ENCODE results near the gene TCAIM. TPM values are rescaled to one million over a fixed set of nuclear protein-coding genes. Genes with fewer than 3 reads are reported as not detected.
"Not testable (repeated sequence)": the region's sequence is repeated elsewhere in the genome, so short reads cannot be mapped to it uniquely, and the experiment has no call there.

TCAIM gene
- total RNA-seq, 1 donor from 2014 or later, result 22.8 TPM

DNA sequence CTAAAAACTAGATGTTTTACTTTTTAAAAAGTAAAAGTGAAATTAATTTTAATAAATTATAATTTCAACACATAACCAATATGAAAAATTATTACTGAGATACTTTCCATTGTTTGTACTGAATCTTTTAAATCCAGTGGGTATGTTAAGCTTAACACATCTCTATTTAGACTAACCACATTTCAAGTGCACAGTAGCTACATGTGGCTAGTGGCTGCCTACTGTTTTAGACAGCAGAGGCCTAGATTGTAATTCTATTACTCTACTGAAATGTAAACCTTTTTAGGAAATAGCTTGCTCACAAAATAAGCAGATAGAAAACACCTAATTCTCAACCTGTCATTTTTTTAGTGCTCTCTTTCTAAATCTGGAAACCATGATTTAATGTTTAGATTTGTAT, 4.9 kb downstream of the TCAIM start:
- Mint-ChIP-seq H3K4me3 (no peak overlapping the region), H3K36me3 (no peaks in the 10 kb centered on the region), H3K27me3 (ENCODE audit: low read depth) (no peaks in the 10 kb centered on the region), H3K9me3 (no peaks in the 10 kb centered on the region), H3K27ac (no peak overlapping the region), H3K4me1 (peaks cover 24% of the 10 kb centered on the region)
- DNase-seq (ENCODE audit: low spot score in 2 of 2, unreplicated experiment in 2 of 2), result no peak
- TF ChIP-seq, protein P1, sequence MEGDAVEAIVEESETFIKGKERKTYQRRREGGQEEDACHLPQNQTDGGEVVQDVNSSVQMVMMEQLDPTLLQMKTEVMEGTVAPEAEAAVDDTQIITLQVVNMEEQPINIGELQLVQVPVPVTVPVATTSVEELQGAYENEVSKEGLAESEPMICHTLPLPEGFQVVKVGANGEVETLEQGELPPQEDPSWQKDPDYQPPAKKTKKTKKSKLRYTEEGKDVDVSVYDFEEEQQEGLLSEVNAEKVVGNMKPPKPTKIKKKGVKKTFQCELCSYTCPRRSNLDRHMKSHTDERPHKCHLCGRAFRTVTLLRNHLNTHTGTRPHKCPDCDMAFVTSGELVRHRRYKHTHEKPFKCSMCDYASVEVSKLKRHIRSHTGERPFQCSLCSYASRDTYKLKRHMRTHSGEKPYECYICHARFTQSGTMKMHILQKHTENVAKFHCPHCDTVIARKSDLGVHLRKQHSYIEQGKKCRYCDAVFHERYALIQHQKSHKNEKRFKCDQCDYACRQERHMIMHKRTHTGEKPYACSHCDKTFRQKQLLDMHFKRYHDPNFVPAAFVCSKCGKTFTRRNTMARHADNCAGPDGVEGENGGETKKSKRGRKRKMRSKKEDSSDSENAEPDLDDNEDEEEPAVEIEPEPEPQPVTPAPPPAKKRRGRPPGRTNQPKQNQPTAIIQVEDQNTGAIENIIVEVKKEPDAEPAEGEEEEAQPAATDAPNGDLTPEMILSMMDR (IDR thresholded peaks at IDR 0.05; ENCODE audit: unreplicated experiment), result no peak

- not testable (repeated sequence) for H3K27ac Mint-ChIP-seq; H3K36me3 Mint-ChIP-seq; H3K9me3 Mint-ChIP-seq; DNase-seq (ENCODE audit: low spot score in 2 of 2, unreplicated experiment in 2 of 2); H3K4me3 Mint-ChIP-seq; H3K27me3 Mint-ChIP-seq (ENCODE audit: low read depth); H3K4me1 Mint-ChIP-seq
Observed at GRCh38 chr3:44346590-44346989, 8.0 kb downstream of the TCAIM start.

DNA sequence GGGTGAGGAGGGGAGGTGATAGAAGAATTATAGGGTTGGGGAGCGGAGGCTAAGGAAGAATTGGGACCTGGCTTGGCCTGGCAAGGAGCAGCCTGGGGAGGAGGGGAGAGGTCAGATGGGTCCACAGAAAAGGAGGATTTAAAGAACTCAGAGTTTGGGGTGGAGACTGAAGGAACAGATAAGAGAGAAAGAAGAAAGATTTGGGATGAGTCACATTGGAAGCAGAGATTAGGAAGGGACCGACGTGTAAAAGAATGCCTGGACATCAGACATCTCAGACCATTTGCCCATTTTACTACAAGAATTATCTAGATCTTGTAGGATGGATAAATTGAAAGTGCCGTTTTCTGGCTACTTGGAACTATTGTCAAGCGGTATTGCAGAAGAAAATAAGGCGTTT, 10.4 kb downstream of the TCAIM start:
- no peak for DNase-seq (ENCODE audit: low spot score in 2 of 2, unreplicated experiment in 2 of 2)
- TF ChIP-seq, protein P1 (IDR thresholded peaks at IDR 0.05; ENCODE audit: unreplicated experiment), result no peak

GRCh38 chr3:44353355-44353924, 14.9 kb downstream of the TCAIM start:
- Mint-ChIP-seq H3K27me3 (ENCODE audit: low read depth) (no peaks in the 10 kb centered on the region), H3K36me3 (peaks cover 22% of the 10 kb centered on the region), H3K9me3 (peaks cover 16% of the 10 kb centered on the region), H3K4me1 (peaks cover 2% of the 10 kb centered on the region), H3K27ac (no peak overlapping the region), H3K4me3 (no peak overlapping the region)
- TF ChIP-seq, protein P1 (IDR thresholded peaks at IDR 0.05; ENCODE audit: unreplicated experiment), result no peak
- DNase-seq (ENCODE audit: low spot score in 2 of 2, unreplicated experiment in 2 of 2), result no peak

More for the DNA sequence above, 10.4 kb downstream of the TCAIM start:
- H3K9me3 Mint-ChIP-seq, result peaks cover 12% of the 10 kb centered on the region
- H3K4me1 Mint-ChIP-seq, result no peaks in the 10 kb centered on the region
- H3K4me3 Mint-ChIP-seq, result no peak overlapping the region
- no peaks in the 10 kb centered on the region for H3K27me3 Mint-ChIP-seq (ENCODE audit: low read depth)
- H3K27ac Mint-ChIP-seq, result no peak overlapping the region
- peaks cover 14% of the 10 kb centered on the region for H3K36me3 Mint-ChIP-seq

DNA sequence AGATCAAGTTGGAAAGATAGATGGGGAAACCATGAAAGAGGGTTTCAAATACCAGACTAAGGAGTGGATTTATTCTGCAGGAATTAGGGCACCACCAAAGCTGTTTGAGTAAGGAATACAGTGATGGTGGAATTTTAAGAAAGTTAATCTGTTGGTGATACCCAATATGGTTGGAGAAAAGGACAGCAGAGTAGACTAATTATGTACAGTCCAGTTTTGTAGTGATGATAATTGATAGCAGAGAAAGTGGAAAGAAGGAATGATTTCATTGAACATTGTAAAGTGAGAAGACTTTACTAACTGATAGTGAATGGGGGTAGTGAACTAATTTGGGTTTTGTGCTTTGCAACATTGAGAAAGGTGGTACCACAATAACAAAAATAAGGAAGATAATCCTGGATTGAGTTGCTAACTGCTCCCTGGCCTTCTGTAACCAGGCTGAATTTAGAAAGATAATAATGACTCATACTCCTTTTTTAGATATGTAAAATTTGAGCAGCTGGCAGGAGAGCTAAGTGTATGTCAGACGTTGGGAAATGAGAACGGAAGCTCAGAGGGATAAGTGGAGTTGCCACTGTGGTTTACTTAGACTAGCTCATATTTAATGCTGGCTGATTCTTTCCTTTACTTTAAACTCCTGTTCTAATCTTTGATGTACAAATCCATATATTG, 16.9 kb downstream of the TCAIM start:
- Mint-ChIP-seq H3K36me3 (peaks cover 22% of the 10 kb centered on the region), H3K9me3 (peaks cover 16% of the 10 kb centered on the region), H3K4me3 (no peak overlapping the region), H3K27me3 (ENCODE audit: low read depth) (no peaks in the 10 kb centered on the region), H3K27ac (no peak overlapping the region), H3K4me1 (peaks cover 7% of the 10 kb centered on the region)
- no peak for DNase-seq (ENCODE audit: low spot score in 2 of 2, unreplicated experiment in 2 of 2)
- TF ChIP-seq, protein P1 (IDR thresholded peaks at IDR 0.05; ENCODE audit: unreplicated experiment), result no peak

DNA sequence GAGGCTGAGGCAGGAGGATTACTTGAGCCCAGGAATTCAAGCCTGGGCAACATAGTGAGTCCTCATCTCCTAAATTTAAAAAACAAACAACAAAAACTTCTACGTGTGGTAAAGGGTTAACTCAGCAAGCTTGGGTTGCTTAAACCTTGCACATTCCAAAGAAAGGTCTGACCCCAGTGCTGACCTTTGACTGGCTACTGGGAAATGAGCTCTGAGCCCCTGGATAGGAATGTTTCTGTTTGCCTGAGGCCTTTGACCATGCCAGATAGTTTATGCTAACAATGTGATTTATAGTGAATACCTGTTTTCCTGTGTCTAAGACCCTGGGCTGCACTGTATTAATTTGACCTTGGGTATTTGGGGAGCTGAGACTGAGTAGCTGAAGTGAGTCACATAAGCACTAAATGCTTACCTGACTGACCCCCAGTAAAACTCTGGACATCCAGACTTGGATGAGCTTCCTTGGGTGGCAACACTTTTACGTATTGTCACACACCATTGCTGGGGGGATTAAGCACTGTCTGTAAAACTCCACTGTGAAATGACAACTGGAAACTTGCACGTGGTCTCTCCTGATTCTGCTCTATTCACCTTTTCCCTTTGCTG, 20.7 kb downstream of the TCAIM start:
- Mint-ChIP-seq H3K27me3 (ENCODE audit: low read depth) (no peaks in the 10 kb centered on the region), H3K4me1 (peaks cover 7% of the 10 kb centered on the region), H3K36me3 (peaks cover 8% of the 10 kb centered on the region), H3K9me3 (peaks cover under 1% of the 10 kb centered on the region), H3K27ac (peak overlapping the region; percentile 18), H3K4me3 (no peak overlapping the region)
- TF ChIP-seq, protein P1 (IDR thresholded peaks at IDR 0.05; ENCODE audit: unreplicated experiment), result no peak
- no peak for DNase-seq (ENCODE audit: low spot score in 2 of 2, unreplicated experiment in 2 of 2)

Measured in mesothelial cell of epicardium (in vitro differentiated cells).